Testis (tissue), 3 donors: ENCODE data around the gene MARCKS. TPM values are rescaled to one million over a fixed set of nuclear protein-coding genes. Genes with fewer than 3 reads are reported as not detected.
"Not testable (repeated sequence)": the region's sequence is repeated elsewhere in the genome, so short reads cannot be mapped to it uniquely, and the experiment has no call there.

Experiments
- DNase-seq: peaks from one replicate; pipeline ENCODE4 v3.0.0-alpha.2; 2019
- H3K27ac ChIP-seq, 2 donors: fragments of 200-600 bp; sonication (generic); one replicate each; pipeline ENCODE4 v1.5.1; 2019
- H3K27me3 ChIP-seq: fragments of 200-600 bp; sonication (generic); one replicate; pipeline ENCODE4 v1.5.1; 2019
- H3K36me3 ChIP-seq: fragments of 200-600 bp; sonication (generic); one replicate; pipeline ENCODE4 v1.5.1; 2017; ENCODE audit warnings: low read depth; ENCODE audit errors: missing control alignments
- H3K4me1 ChIP-seq: fragments of 200-600 bp; sonication (generic); one replicate; pipeline ENCODE4 v1.5.1; 2019
- H3K4me3 ChIP-seq, 2 donors: fragments of 200-600 bp; sonication (generic); one replicate each; pipeline ENCODE4 v1.5.1; 2017 to 2019
- H3K9me3 ChIP-seq: fragments of 200-600 bp; sonication (generic); one replicate; pipeline ENCODE4 v1.5.1; 2017
- CTCF ChIP-seq, 3 experiments: fragments of 450-650 bp in 2 of 3; fragments of 200-600 bp in 1 of 3; sonication (generic) in 1 of 3; IDR thresholded peaks; one replicate each; pipeline ENCODE4 v1.5.1; 2016 to 2019; ENCODE audit warnings: antibody characterized with exemption in 3 of 3, mild to moderate bottlenecking in 2 of 3, moderate library complexity in 1 of 3
- POLR2A ChIP-seq: fragments of 450-650 bp; IDR thresholded peaks from one replicate; pipeline ENCODE4 v1.6.1; 2017; ENCODE audit warnings: antibody characterized with exemption, mild to moderate bottlenecking, moderate library complexity
- WGBS, 2 donors: methylation state at CpG; one replicate each; pipeline ENCODE4 v1.1.5; 2018; 5-methylcytosine and 5-hydroxymethylcytosine counted together
- intact Hi-C: fragments of 100-400 bp; cut with DNase I; formaldehyde crosslinking; loops from one replicate; pipeline ENCODE4 v1.15.1; 2023; ENCODE audit warnings: low total_unique reads
- polyA plus RNA-seq: library from polyadenylated mRNA; stranded (reverse); fragments of 350-450 nt; fragmentation: Illumina TruSeq; extraction: RNeasy Lipid Tissue Mini Kit (QIAGEN cat#74804); gene quantifications from one replicate; pipeline ENCODE4 v1.2.3, GENCODE V29; 2014; ENCODE audit warnings: low read depth, low replicate concordance; ENCODE audit not compliant: insufficient read depth
- total RNA-seq, 2 donors: library from RNA; depleted of rRNA; stranded (reverse); fragments of >200 nt; gene quantifications; one replicate each; pipeline ENCODE4 v1.2.3, GENCODE V29; 2016

Gene MARCKS
- total and polyA plus RNA-seq, 3 donors from 2014 or later = 21.5 to 32.7 (median 26.6) TPM

- 63% methylated on average over 3 of the region's 3 CpGs for WGBS, 2 donors
- H3K4me3 ChIP-seq = no peak overlapping the region
- DNase-seq = no peak
- TF ChIP-seq CTCF (IDR thresholded peaks at IDR 0.05) (no peak), POLR2A (no peak)
- no peaks in the 10 kb centered on the region for H3K36me3 ChIP-seq
- no peaks in the 10 kb centered on the region for H3K27me3 ChIP-seq
- intact Hi-C loops = no loop called here
- H3K4me1 ChIP-seq = no peaks in the 10 kb centered on the region
- no peaks in the 10 kb centered on the region for H3K9me3 ChIP-seq
- H3K27ac ChIP-seq = no peak overlapping the region
These were observed 51.7 kb downstream of the MARCKS start for GRCh38 chr6:113908801-113909200.

GRCh38 chr6:113909224-113909856, 52.2 kb downstream of the MARCKS start:
- no peak overlapping the region for H3K4me3 ChIP-seq
- TF ChIP-seq POLR2A (no peak), CTCF (IDR thresholded peaks at IDR 0.05) (peak; percentile 53 to 93 (median 66))
- no peak for DNase-seq
- no peaks in the 10 kb centered on the region for H3K9me3 ChIP-seq
- no peaks in the 10 kb centered on the region for H3K4me1 ChIP-seq
- no peak overlapping the region for H3K27ac ChIP-seq
- intact Hi-C loops = no loop called here
- no peaks in the 10 kb centered on the region for H3K27me3 ChIP-seq
- 19 to 21% methylated on average over 6 of the region's 6 CpGs for WGBS, 2 donors
- no peaks in the 10 kb centered on the region for H3K36me3 ChIP-seq

GRCh38 chr6:113910285-113910684, 53.1 kb downstream of the MARCKS start:
- WGBS, 2 donors = 76 to 80% methylated on average over 1 of the region's 1 CpG
- intact Hi-C loops, H3K27ac ChIP-seq: not testable (repeated sequence)

More at GRCh38 chr6:113910285-113910684, 53.1 kb downstream of the MARCKS start:
- not testable (repeated sequence) for H3K9me3 ChIP-seq, H3K27me3 ChIP-seq, H3K36me3 ChIP-seq, H3K4me1 ChIP-seq, H3K4me3 ChIP-seq, DNase-seq

Other genes starting within 250 kb of the MARCKS start
- gene HDAC2, start 113.8 kb downstream of the MARCKS start, total RNA-seq = 100 to 1,000 TPM in 1 of 2 donors, 10 to 100 TPM in 1; 99.3 to 146 TPM
- 119 TPM for gene HDAC2, start 113.8 kb downstream of the MARCKS start, polyA plus RNA-seq